Gastrocnemius medialis (tissue), 4 donors: ENCODE results near the gene GRID1. TPM values are rescaled to one million over a fixed set of nuclear protein-coding genes. Genes with fewer than 3 reads are reported as not detected.

ENCODE experiments used
- ATAC-seq, 2 donors: fragments of 150-250 bp; one replicate each; pipeline ENCODE4 v1.9.1; 2016
- DNase-seq, 2 donors: peaks; one replicate each; pipeline ENCODE4 v3.0.0-alpha.2; 2019
- H3K27ac ChIP-seq, 4 donors: fragments of 200-600 bp; sonication (generic); 1 replicate in 1 of 4; 2 replicates in 3 of 4; pipeline ENCODE4 v1.5.1; 2016 to 2018; ENCODE audit warnings: mild to moderate bottlenecking in 2 of 4, moderate library complexity in 1 of 4
- H3K27me3 ChIP-seq, 3 donors: fragments of 200-600 bp; sonication (generic) in 2 of 3; 1 replicate in 1 of 3; 2 replicates in 2 of 3; pipeline versions ENCODE4 v1.5.1 to v1.6.0; 2016 to 2019; ENCODE audit warnings: mild to moderate bottlenecking in 1 of 3, moderate library complexity in 1 of 3
- H3K36me3 ChIP-seq, 2 donors: fragments of 200-600 bp; sonication (generic) in 1 of 2; one replicate each; pipeline ENCODE4 v1.5.1; 2017 to 2018
- H3K4me1 ChIP-seq, 2 donors: fragments of 200-600 bp; sonication (generic) in 1 of 2; one replicate each; pipeline ENCODE4 v1.5.1; 2016 to 2017; ENCODE audit warnings: mild to moderate bottlenecking in 2 of 2
- H3K4me3 ChIP-seq, 4 donors: fragments of 200-600 bp; sonication (generic) in 3 of 4; 1 replicate in 1 of 4; 2 replicates in 3 of 4; pipeline ENCODE4 v1.5.1; 2016 to 2019; ENCODE audit warnings: mild to moderate bottlenecking in 2 of 4
- H3K9me3 ChIP-seq, 3 donors: fragments of 200-600 bp; sonication (generic) in 2 of 3; 1 replicate in 1 of 3; 2 replicates in 2 of 3; pipeline ENCODE4 v1.5.1; 2016 to 2019
- CTCF ChIP-seq, 5 experiments: fragments of 450-650 bp in 3 of 5; fragments of 200-600 bp in 2 of 5; sonication (generic) in 2 of 5; IDR thresholded peaks in 4 of 5; conservative IDR thresholded peaks in 1 of 5; 1 replicate in 4 of 5; 2 replicates in 1 of 5; pipeline ENCODE4 v1.5.1; 2016 to 2019; ENCODE audit warnings: antibody characterized with exemption in 5 of 5, mild to moderate bottlenecking in 3 of 5, moderate library complexity in 3 of 5
- POLR2A ChIP-seq, 2 donors: fragments of 450-650 bp; IDR thresholded peaks; one replicate each; pipeline ENCODE4 v1.6.1; 2017; ENCODE audit warnings: antibody characterized with exemption in 2 of 2, mild to moderate bottlenecking in 2 of 2, moderate library complexity in 2 of 2
- in situ Hi-C, 4 donors: fragments of 200-750 bp; cut with MboI; loops; one replicate each; pipeline versions ENCODE4 v1.15.0 to v1.8.0; 2017; ENCODE audit warnings: low sequenced_read_pairs in 4 of 4
- intact Hi-C: fragments of 100-400 bp; cut with DNase I; formaldehyde crosslinking; loops from one replicate; pipeline ENCODE4 v1.15.1; 2023; ENCODE audit warnings: low total_unique reads
- total RNA-seq, 4 donors: library from RNA; depleted of rRNA; stranded (reverse); fragments of >200 nt; gene quantifications; one replicate each; pipeline versions ENCODE4 v1.1.0 to v1.2.3, GENCODE V29; 2016

GRID1 gene
- total RNA-seq, 4 donors from 2014 or later = 0.17 to 1.4 (median 0.79) TPM

GRCh38 chr10:86049442-86049841 is 317.2 kb downstream of the GRID1 start:
- H3K4me1 ChIP-seq = no peaks in the 10 kb centered on the region
- no peaks in the 10 kb centered on the region for H3K36me3 ChIP-seq
- no peak overlapping the region for H3K4me3 ChIP-seq
- DNase-seq (no peak), ATAC-seq (no peak)
- in situ Hi-C loops = no loop called here
- H3K27ac ChIP-seq = no peak overlapping the region
- no peaks in the 10 kb centered on the region for H3K27me3 ChIP-seq
- intact Hi-C loops = no loop called here
- TF ChIP-seq POLR2A (IDR thresholded peaks at IDR 0.05) (no peak), CTCF (IDR thresholded peaks at IDR 0.05 in 4 of 5, conservative IDR thresholded peaks at IDR 0.05 in 1 of 5) (no peak)
- H3K9me3 ChIP-seq = no peaks in the 10 kb centered on the region

DNA sequence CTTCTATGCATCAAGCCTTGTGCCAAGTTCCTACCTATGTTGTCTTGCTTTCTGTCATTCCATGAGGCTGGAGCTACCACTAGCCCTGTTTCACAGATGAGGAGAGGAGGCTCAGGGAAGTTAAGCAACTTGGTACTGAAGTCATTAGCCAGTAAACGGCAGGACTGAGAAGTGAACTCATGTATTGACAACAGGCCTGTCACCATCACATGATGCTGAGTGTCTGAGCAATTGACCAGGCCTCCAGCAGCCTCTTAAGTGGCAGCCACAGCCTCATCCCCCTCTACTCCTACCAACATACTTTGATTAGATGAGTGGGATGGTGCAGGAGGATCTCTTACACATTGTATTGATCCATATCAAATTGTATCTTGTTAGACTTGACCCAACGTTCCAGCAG is 317.6 kb downstream of the GRID1 start:
- Histone ChIP-seq H3K9me3 (no peaks in the 10 kb centered on the region), H3K27me3 (no peaks in the 10 kb centered on the region), H3K4me3 (no peak overlapping the region), H3K4me1 (no peaks in the 10 kb centered on the region), H3K36me3 (no peaks in the 10 kb centered on the region), H3K27ac (no peak overlapping the region)
- intact Hi-C loops (no loop called here), in situ Hi-C loops (no loop called here)
- DNase-seq (no peak), ATAC-seq (no peak)
- TF ChIP-seq POLR2A (IDR thresholded peaks at IDR 0.05) (no peak), CTCF (IDR thresholded peaks at IDR 0.05 in 4 of 5, conservative IDR thresholded peaks at IDR 0.05 in 1 of 5) (no peak)

- Histone ChIP-seq H3K36me3 (no peaks in the 10 kb centered on the region), H3K27ac (no peak overlapping the region), H3K9me3 (no peaks in the 10 kb centered on the region), H3K27me3 (no peaks in the 10 kb centered on the region), H3K4me3 (no peak overlapping the region), H3K4me1 (no peaks in the 10 kb centered on the region)
- no peak for TF ChIP-seq POLR2A (IDR thresholded peaks at IDR 0.05)
- no peak for TF ChIP-seq CTCF (IDR thresholded peaks at IDR 0.05 in 4 of 5, conservative IDR thresholded peaks at IDR 0.05 in 1 of 5)
- ATAC-seq (no peak), DNase-seq (no peak)
- in situ Hi-C loops (no loop called here), intact Hi-C loops (no loop called here)
These were observed 318.0 kb downstream of the GRID1 start for GRCh38 chr10:86048571-86048970.

GRCh38 chr10:86047588-86047987 is 319.0 kb downstream of the GRID1 start:
- intact Hi-C loops (no loop called here), in situ Hi-C loops (no loop called here)
- H3K4me3 ChIP-seq = no peak overlapping the region
- TF ChIP-seq CTCF (IDR thresholded peaks at IDR 0.05 in 4 of 5, conservative IDR thresholded peaks at IDR 0.05 in 1 of 5) (no peak), POLR2A (IDR thresholded peaks at IDR 0.05) (no peak)
- H3K27me3 ChIP-seq = no peaks in the 10 kb centered on the region
- no peaks in the 10 kb centered on the region for H3K4me1 ChIP-seq
- no peak for DNase-seq
- no peak overlapping the region for H3K27ac ChIP-seq
- H3K9me3 ChIP-seq = no peaks in the 10 kb centered on the region
- ATAC-seq = no peak
- no peaks in the 10 kb centered on the region for H3K36me3 ChIP-seq

DNA sequence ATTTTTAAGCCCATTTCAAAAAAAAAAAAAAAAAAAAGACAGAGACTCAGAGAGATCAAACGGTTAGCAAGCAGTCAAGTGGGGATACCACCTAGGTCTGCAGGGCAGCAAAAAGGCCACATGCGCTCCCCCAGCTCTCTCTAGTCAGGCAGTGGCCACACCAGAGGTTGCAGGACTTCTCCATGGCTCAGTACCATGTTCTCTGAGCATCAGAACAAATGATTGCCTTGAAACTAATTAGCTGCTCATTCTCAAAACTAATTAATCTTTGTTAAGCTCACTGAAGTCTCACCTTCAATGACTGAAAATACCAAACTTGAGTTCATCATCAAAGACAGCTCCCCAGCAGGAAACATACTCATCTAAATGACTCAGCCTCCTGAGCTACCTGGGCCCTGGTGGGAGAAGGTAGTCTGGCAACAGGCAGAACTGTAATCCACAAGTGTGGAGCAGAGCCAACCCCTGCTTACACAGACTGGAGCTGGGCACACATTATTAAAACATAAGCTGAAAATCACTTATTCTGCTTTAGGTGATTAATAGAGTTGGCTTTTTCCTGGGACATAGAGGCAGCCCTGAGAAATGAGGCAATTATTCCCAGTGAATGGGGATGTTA is 319.6 kb downstream of the GRID1 start:
- in situ Hi-C loops (no loop called here), intact Hi-C loops (no loop called here)
- TF ChIP-seq CTCF (IDR thresholded peaks at IDR 0.05 in 4 of 5, conservative IDR thresholded peaks at IDR 0.05 in 1 of 5) = no peak
- no peak for TF ChIP-seq POLR2A (IDR thresholded peaks at IDR 0.05)
- Histone ChIP-seq H3K27ac (no peak overlapping the region), H3K27me3 (no peaks in the 10 kb centered on the region), H3K4me3 (no peak overlapping the region), H3K36me3 (no peaks in the 10 kb centered on the region), H3K4me1 (no peaks in the 10 kb centered on the region), H3K9me3 (no peaks in the 10 kb centered on the region)
- DNase-seq (no peak), ATAC-seq (no peak)
